GM12891 (cell line): ENCODE results near the gene ANKRD45.
A peak's percentile ranks its signal among the peaks of the same experiment; 100 is the strongest.
"Not testable (repeated sequence)": the region's sequence is repeated elsewhere in the genome, so short reads cannot be mapped to it uniquely, and the experiment has no call there.

Experiments used
- DNase-seq: peaks from one replicate; pipeline ENCODE4 v3.0.0; 2011; ENCODE audit warnings: low spot score; ENCODE audit not compliant: insufficient read length
- FAIRE-seq: peaks from 2 replicates; lab custom pipeline; 2011; peaks lifted over from hg19 to GRCh38; lab: Jason Lieb, UNC
- PAX5 ChIP-seq: IDR thresholded peaks from 2 replicates; pipeline ENCODE4 v1.6.1; 2011; ENCODE audit warnings: low read length, moderate library complexity, mild to moderate bottlenecking; ENCODE audit not compliant: insufficient read depth, severe bottlenecking
- POLR2A ChIP-seq: IDR thresholded peaks from 2 replicates; pipeline ENCODE4 v1.6.1; 2011; ENCODE audit warnings: low read depth, low read length, control low read depth
- POLR2AphosphoS5 ChIP-seq: IDR thresholded peaks from 2 replicates; pipeline ENCODE4 v1.6.1; 2011; ENCODE audit warnings: low read depth, low read length, control low read depth
- POU2F2 ChIP-seq: IDR thresholded peaks from 2 replicates; pipeline ENCODE4 v1.6.1; 2011; ENCODE audit warnings: low read depth, mild to moderate bottlenecking, control low read depth, low read length, moderate library complexity
- SPI1 ChIP-seq: IDR thresholded peaks from 2 replicates; pipeline ENCODE4 v1.6.1; 2011; ENCODE audit warnings: low read depth, low read length, control low read depth
- TAF1 ChIP-seq: IDR thresholded peaks from 2 replicates; pipeline ENCODE4 v1.6.1; 2011; ENCODE audit warnings: low read depth, low read length, control low read depth

ANKRD45 gene

GRCh38 chr1:173603056-173603591 is 66.5 kb downstream of the ANKRD45 start, which contains the start of gene SLC9C2:
TSS of gene SLC9C2 (minus strand) at chr1:173603072. CDS start at chr1:173601776, 1,296 bp downstream.
- TF ChIP-seq POLR2A: no peak
- TF ChIP-seq POU2F2: no peak
- TF ChIP-seq SPI1: no peak
- TF ChIP-seq POLR2AphosphoS5: no peak
- TF ChIP-seq TAF1: no peak
- no peak for TF ChIP-seq PAX5
- DNase-seq (no peak), FAIRE-seq (no peak)

GRCh38 chr1:173601588-173601987 is 68.1 kb downstream of the ANKRD45 start:
- FAIRE-seq (peak; percentile 84), DNase-seq (no peak)
- no peak for TF ChIP-seq POLR2AphosphoS5
- peak; percentile 82 for TF ChIP-seq SPI1

- TF ChIP-seq PAX5 (no peak), POLR2A (no peak), POLR2AphosphoS5 (no peak), POU2F2 (no peak)
- FAIRE-seq: no peak
Observed at GRCh38 chr1:173596097-173596825, 73.4 kb downstream of the ANKRD45 start.

GRCh38 chr1:173591138-173591537 is 78.5 kb downstream of the ANKRD45 start:
- not testable (repeated sequence) for FAIRE-seq, DNase-seq

More at GRCh38 chr1:173596097-173596825, 73.4 kb downstream of the ANKRD45 start:
- no peak for DNase-seq

GRCh38 chr1:173590557-173590956 is 79.1 kb downstream of the ANKRD45 start:
- TF ChIP-seq PAX5: no peak
- TF ChIP-seq SPI1: no peak
- no peak for TF ChIP-seq POLR2AphosphoS5
- TF ChIP-seq TAF1: no peak
- no peak for TF ChIP-seq POLR2A
- no peak for TF ChIP-seq POU2F2
- DNase-seq: no peak
- FAIRE-seq: no peak

- FAIRE-seq (no peak), DNase-seq (no peak)
- no peak for TF ChIP-seq SPI1
- TF ChIP-seq TAF1: no peak
- no peak for TF ChIP-seq POLR2AphosphoS5
- TF ChIP-seq POLR2A: no peak
- TF ChIP-seq PAX5: no peak
- TF ChIP-seq POU2F2: no peak
Observed at GRCh38 chr1:173581383-173582079, 88.1 kb downstream of the ANKRD45 start.

- no peak for DNase-seq
- FAIRE-seq: no peak
- no peak for TF ChIP-seq SPI1
Observed at GRCh38 chr1:173580658-173581057, 89.0 kb downstream of the ANKRD45 start.

GRCh38 chr1:173580071-173580470 is 89.6 kb downstream of the ANKRD45 start:
- TF ChIP-seq POU2F2 (no peak), POLR2A (no peak), TAF1 (no peak), SPI1 (no peak), POLR2AphosphoS5 (no peak), PAX5 (no peak)
- DNase-seq (no peak), FAIRE-seq (no peak)

- TF ChIP-seq POU2F2: no peak
- no peak for TF ChIP-seq POLR2A
- no peak for TF ChIP-seq POLR2AphosphoS5
- TF ChIP-seq SPI1: no peak
- TF ChIP-seq TAF1: no peak
- no peak for TF ChIP-seq PAX5
- no peak for FAIRE-seq
- no peak for DNase-seq
Observed at GRCh38 chr1:173573596-173573995, 96.1 kb downstream of the ANKRD45 start.

- TF ChIP-seq POLR2A (no peak), TAF1 (no peak), POU2F2 (no peak), POLR2AphosphoS5 (no peak), SPI1 (no peak), PAX5 (no peak)
- FAIRE-seq (no peak), DNase-seq (no peak)
Observed at GRCh38 chr1:173572201-173572873, 97.3 kb downstream of the ANKRD45 start.
